Endothelial cell (in vitro differentiated cells): ENCODE results near the gene SHANK1. TPM values are rescaled to one million over a fixed set of nuclear protein-coding genes. Genes with fewer than 3 reads are reported as not detected.
A peak's percentile ranks its signal among the peaks of the same experiment; 100 is the strongest.

Experiments used
- DNase-seq: peaks from one replicate; pipeline ENCODE4 v3.0.0; 2021; ENCODE audit warnings: low spot score
- H3K27ac Mint-ChIP-seq: one replicate; pipeline ENCODE4 v1.8.0; 2021; ENCODE audit warnings: mixed read lengths, inconsistent platforms; ENCODE audit not compliant: unreplicated experiment
- H3K27me3 Mint-ChIP-seq: one replicate; pipeline ENCODE4 v1.8.0; 2021; ENCODE audit warnings: mild to moderate bottlenecking, moderate library complexity, mixed read lengths, inconsistent platforms; ENCODE audit not compliant: unreplicated experiment
- H3K36me3 Mint-ChIP-seq: one replicate; pipeline ENCODE4 v1.8.0; 2021; ENCODE audit warnings: mild to moderate bottlenecking, low read depth, mixed read lengths, inconsistent platforms; ENCODE audit not compliant: unreplicated experiment
- H3K4me1 Mint-ChIP-seq: one replicate; pipeline ENCODE4 v1.8.0; 2021; ENCODE audit warnings: mild to moderate bottlenecking, mixed read lengths, inconsistent platforms; ENCODE audit not compliant: unreplicated experiment
- H3K4me3 Mint-ChIP-seq: one replicate; pipeline ENCODE4 v1.8.0; 2021; ENCODE audit warnings: mild to moderate bottlenecking, mixed read lengths, inconsistent platforms; ENCODE audit not compliant: unreplicated experiment
- H3K9me3 Mint-ChIP-seq: one replicate; pipeline ENCODE4 v1.8.0; 2021; ENCODE audit warnings: mixed read lengths, inconsistent platforms; ENCODE audit not compliant: unreplicated experiment
- total RNA-seq: library from RNA; stranded (reverse); fragmentation: NEBNext Ultra II Directional; extraction: Animal tissue kit (Norgen Biotek cat#: 25700); gene quantifications from one replicate; pipeline ENCODE4 v1.2.1, GENCODE V29; 2021; ENCODE audit not compliant: unreplicated experiment
- TF ChIP-seq, protein P1 (sequence below): fragments of 200-600 bp; sonication (generic); IDR thresholded peaks from one replicate; pipeline ENCODE4 v1.5.0; 2021; ENCODE audit warnings: antibody characterized with exemption; ENCODE audit not compliant: unreplicated experiment

SHANK1 gene
- total RNA-seq, 1 donor from 2014 or later = 6.5 TPM

DNA sequence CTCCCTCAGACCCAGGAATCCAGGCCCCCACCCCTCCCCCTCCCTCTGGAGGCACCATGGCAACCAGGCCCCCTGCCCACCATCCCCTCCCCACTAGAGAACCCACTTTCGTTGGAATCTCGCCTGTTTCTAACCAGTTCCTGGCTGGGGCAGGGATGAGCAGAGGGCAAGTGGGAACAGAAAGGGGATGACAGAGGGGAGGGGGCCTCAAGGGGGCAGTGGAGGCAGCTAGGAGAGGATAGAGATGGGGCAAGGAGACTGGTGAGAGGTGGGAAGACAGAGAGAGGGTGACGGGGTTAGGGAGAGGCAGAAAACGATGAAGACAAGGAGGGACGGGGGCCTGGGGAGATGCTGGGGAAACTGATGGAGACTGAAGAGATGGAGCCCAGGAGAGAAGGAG is 70.9 kb downstream of the SHANK1 start:
- Mint-ChIP-seq H3K27ac (no peak overlapping the region), H3K9me3 (peaks cover 36% of the 10 kb centered on the region), H3K4me3 (no peak overlapping the region), H3K27me3 (peaks cover 9% of the 10 kb centered on the region), H3K36me3 (peaks cover 10% of the 10 kb centered on the region), H3K4me1 (peaks cover 3% of the 10 kb centered on the region)
- TF ChIP-seq, protein P1, sequence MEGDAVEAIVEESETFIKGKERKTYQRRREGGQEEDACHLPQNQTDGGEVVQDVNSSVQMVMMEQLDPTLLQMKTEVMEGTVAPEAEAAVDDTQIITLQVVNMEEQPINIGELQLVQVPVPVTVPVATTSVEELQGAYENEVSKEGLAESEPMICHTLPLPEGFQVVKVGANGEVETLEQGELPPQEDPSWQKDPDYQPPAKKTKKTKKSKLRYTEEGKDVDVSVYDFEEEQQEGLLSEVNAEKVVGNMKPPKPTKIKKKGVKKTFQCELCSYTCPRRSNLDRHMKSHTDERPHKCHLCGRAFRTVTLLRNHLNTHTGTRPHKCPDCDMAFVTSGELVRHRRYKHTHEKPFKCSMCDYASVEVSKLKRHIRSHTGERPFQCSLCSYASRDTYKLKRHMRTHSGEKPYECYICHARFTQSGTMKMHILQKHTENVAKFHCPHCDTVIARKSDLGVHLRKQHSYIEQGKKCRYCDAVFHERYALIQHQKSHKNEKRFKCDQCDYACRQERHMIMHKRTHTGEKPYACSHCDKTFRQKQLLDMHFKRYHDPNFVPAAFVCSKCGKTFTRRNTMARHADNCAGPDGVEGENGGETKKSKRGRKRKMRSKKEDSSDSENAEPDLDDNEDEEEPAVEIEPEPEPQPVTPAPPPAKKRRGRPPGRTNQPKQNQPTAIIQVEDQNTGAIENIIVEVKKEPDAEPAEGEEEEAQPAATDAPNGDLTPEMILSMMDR = no peak
- no peak for DNase-seq

DNA sequence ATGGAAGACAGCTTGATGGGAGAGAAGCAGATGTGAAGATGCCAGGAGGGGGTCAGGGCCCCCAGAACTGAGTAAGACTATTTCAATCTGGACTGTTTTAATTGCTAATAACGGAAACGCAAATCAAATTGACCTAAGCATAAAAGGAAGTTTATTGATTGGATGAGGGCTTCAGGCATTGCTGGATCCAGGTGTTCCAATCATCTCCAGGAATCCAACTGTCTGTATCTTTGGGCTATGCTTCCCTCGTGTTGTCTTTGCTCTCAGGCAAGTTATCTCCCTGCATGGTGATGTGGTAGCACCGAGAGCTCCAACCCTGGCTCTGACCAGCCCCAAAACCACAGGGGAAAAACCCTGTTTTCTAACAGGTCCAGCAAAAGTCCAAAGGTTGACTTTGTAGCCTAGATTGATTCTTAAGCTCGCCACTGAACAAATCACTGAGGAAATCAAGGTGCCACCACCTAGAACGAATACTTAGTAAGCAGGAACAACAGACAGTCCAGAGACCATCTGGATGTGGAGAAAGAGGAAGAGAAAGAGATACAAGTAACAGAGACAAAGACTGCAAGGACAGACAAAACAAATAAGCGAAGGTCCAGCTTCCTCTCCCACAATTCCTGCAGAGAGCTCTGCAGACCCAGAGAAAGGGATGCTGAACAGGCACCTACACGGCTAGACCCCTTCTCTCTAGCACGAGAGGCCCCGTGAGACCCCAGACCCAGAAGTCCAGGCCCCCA is 71.6 kb downstream of the SHANK1 start:
- no peak overlapping the region for H3K27ac Mint-ChIP-seq
- DNase-seq = no peak
- H3K36me3 Mint-ChIP-seq = peaks cover 10% of the 10 kb centered on the region
- H3K9me3 Mint-ChIP-seq = peaks cover 30% of the 10 kb centered on the region
- peak overlapping the region; percentile 52 for H3K4me3 Mint-ChIP-seq
- peaks cover 9% of the 10 kb centered on the region for H3K27me3 Mint-ChIP-seq
- peaks cover 3% of the 10 kb centered on the region for H3K4me1 Mint-ChIP-seq
- TF ChIP-seq, protein P1 = no peak

DNA sequence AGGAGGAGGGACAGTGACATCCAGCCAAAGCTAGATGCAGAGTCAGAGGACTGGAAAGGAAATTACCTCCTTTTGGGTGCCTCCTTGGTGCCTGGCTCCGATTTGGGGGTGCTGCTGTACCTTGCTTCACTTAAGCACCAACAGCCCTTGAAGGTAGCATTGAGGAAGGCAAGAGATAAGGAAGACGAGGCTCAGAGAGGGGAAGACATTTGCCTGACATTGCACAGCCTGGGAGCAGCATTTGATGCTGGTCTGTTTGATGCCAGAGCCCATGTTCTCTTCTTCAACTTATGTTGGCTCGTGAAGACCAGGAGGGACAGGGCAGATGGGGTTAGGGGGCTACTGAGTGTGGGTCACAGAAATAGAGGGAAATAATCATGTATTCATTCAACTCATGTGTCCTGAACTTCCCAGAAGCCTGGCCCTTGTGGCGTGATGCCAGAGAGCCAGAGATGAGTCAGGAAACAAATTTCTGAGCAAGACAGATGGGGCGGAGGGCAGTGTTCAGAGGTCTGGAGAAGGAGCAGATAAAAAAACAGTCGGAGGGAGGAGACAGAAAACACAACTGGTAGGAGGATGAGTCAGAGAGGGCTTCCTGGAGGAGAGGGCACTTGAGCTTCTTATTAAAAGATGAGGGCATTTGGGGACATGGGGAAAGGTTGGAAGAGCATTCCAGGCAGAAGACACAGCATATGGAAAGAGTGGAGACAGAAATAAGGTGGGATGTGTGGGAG is 73.4 kb downstream of the SHANK1 start:
- Mint-ChIP-seq H3K4me1 (peaks cover 3% of the 10 kb centered on the region), H3K9me3 (peaks cover 31% of the 10 kb centered on the region), H3K36me3 (peaks cover 10% of the 10 kb centered on the region), H3K27ac (no peak overlapping the region), H3K27me3 (peaks cover 9% of the 10 kb centered on the region), H3K4me3 (no peak overlapping the region)
- TF ChIP-seq, protein P1 = no peak
- no peak for DNase-seq

DNA sequence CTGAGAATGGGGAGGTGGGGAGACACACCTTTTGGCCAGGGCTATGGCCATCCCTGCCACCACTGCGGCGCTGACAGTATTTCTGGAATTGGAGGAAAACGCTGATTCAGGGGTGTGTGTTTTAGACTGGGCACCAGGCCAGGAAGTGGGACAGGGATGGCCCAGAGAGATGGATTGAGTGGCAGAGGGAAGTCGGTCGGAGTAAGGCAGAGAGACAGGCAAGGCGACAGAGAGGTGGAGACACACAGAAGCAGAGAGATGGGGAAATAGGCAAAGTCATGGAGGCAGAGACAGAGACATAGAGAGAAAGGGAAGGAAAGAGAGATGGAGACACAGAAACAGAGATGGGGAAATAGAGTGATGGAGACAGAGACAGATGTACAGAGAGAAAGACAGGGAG is 74.5 kb downstream of the SHANK1 start:
- H3K36me3 Mint-ChIP-seq = peaks cover 7% of the 10 kb centered on the region
- TF ChIP-seq, protein P1 = no peak
- H3K4me1 Mint-ChIP-seq = peaks cover 3% of the 10 kb centered on the region
- H3K9me3 Mint-ChIP-seq = peaks cover 32% of the 10 kb centered on the region
- no peak overlapping the region for H3K27ac Mint-ChIP-seq
- no peak for DNase-seq
- peaks cover 9% of the 10 kb centered on the region for H3K27me3 Mint-ChIP-seq
- no peak overlapping the region for H3K4me3 Mint-ChIP-seq
